KOPT-K1 (cell line): Measurements from ENCODE around the gene TMEM108.

ENCODE experiments used
- H3K27ac ChIP-seq: fragments of 200-600 bp; sonication (generic); 2 replicates; pipeline ENCODE4 v1.5.1; 2016; ENCODE audit warnings: antibody characterized with exemption, mild to moderate bottlenecking, low read depth, low read length; ENCODE audit not compliant: poor library complexity, severe bottlenecking
- H3K36me3 ChIP-seq: fragments of 200-600 bp; sonication (generic); 2 replicates; pipeline ENCODE4 v1.5.1; 2017; ENCODE audit warnings: antibody characterized with exemption, mild to moderate bottlenecking, low read length, moderate library complexity; ENCODE audit not compliant: insufficient read depth
- H3K9me3 ChIP-seq: fragments of 200-600 bp; sonication (generic); 2 replicates; pipeline ENCODE4 v1.5.1; 2017; ENCODE audit warnings: antibody characterized with exemption, low read length, mild to moderate bottlenecking; ENCODE audit not compliant: insufficient read depth, poor library complexity, severe bottlenecking

Gene TMEM108

GRCh38 chr3:133384331-133385027, 346.3 kb downstream of the TMEM108 start:
- Histone ChIP-seq H3K27ac (no peak overlapping the region), H3K36me3 (no peaks in the 10 kb centered on the region), H3K9me3 (no peaks in the 10 kb centered on the region)

DNA sequence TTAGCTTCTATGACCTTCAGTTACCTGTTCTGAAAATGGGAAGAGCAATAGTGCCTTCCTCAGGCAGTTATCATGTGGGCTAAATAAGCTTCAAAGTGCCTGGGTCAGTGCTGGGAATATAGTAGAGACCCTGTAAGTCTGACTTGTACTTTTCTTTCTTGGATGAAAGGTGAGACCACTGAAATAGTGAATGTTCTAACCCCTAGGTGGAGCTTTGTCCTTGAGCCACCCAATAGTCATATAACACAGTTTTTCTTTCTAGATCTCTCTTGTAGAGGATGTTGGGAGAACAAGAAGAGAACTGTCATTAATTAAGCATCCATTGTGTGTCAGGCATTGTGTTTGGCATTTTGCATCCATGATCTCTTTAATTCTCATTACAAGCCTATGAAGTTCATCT, 348.7 kb downstream of the TMEM108 start:
- H3K9me3 ChIP-seq, result no peaks in the 10 kb centered on the region
- H3K36me3 ChIP-seq, result no peaks in the 10 kb centered on the region
- H3K27ac ChIP-seq, result no peak overlapping the region

- Histone ChIP-seq H3K36me3 (no peaks in the 10 kb centered on the region), H3K9me3 (no peaks in the 10 kb centered on the region), H3K27ac (no peak overlapping the region)
Observed at GRCh38 chr3:133387341-133387740, 349.1 kb downstream of the TMEM108 start.

GRCh38 chr3:133388696-133389395, 350.7 kb downstream of the TMEM108 start:
- H3K27ac ChIP-seq, result no peak overlapping the region
- H3K9me3 ChIP-seq, result no peaks in the 10 kb centered on the region
- H3K36me3 ChIP-seq, result no peaks in the 10 kb centered on the region

DNA sequence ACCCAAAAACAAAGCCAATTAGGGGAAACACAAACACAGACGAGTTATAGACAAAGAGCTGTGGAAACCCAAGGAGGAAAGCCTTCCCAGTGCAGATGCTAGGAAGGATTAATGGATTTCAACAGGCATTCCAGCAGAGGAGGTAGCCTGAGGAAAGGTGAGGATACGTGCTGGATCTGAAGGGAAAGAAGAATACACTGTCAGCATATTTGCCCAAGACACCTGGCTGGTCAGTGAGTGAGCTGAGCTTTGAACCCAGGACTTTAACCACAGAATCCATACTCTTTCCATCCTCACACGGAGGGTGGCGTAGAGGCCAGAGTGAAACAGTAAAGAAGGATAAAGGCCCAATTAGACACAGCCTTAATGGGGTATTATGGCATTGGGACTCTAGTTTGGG, 352.5 kb downstream of the TMEM108 start:
- H3K9me3 ChIP-seq, result no peaks in the 10 kb centered on the region
- no peaks in the 10 kb centered on the region for H3K36me3 ChIP-seq
- H3K27ac ChIP-seq, result no peak overlapping the region

DNA sequence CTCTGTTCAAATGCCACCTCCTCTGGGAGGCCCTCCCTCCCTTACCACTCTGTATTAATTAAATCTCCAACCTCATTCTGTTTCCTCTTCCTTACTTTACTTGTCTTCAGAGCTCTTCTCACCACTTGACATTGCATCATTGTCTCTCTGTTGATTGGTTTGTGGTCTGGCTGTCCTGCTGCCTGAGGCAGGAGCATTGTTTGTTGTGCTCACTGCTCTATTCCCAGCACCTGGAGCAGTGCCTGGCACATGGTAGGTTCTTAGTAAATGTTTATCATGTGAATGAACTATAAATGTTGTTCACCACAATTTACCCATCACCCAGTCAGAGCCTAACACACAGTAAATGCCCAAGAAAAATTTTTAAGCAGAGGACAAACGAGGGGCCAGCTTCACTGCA, 355.0 kb downstream of the TMEM108 start:
- Histone ChIP-seq H3K36me3 (no peaks in the 10 kb centered on the region), H3K9me3 (no peaks in the 10 kb centered on the region), H3K27ac (no peak overlapping the region)

GRCh38 chr3:133393691-133394474, 355.7 kb downstream of the TMEM108 start:
- Histone ChIP-seq H3K36me3 (no peaks in the 10 kb centered on the region), H3K27ac (no peak overlapping the region), H3K9me3 (no peaks in the 10 kb centered on the region)

- Histone ChIP-seq H3K27ac (no peak overlapping the region), H3K36me3 (no peaks in the 10 kb centered on the region), H3K9me3 (no peaks in the 10 kb centered on the region)
Observed at GRCh38 chr3:133394561-133395311, 356.5 kb downstream of the TMEM108 start.

- no peak overlapping the region for H3K27ac ChIP-seq
- H3K9me3 ChIP-seq, result no peaks in the 10 kb centered on the region
- no peaks in the 10 kb centered on the region for H3K36me3 ChIP-seq
Observed at GRCh38 chr3:133396906-133397305, 358.7 kb downstream of the TMEM108 start.

GRCh38 chr3:133400006-133400515, 361.9 kb downstream of the TMEM108 start, which contains the start of gene BFSP2:
BFSP2 (plus strand) TSS chr3:133400056; CDS start chr3:133400084, 28 bp downstream.
- Histone ChIP-seq H3K27ac (no peak within 1 kb of the TSS), H3K9me3 (no peaks in the 10 kb centered on the region), H3K36me3 (no peaks in the 10 kb centered on the region)

DNA sequence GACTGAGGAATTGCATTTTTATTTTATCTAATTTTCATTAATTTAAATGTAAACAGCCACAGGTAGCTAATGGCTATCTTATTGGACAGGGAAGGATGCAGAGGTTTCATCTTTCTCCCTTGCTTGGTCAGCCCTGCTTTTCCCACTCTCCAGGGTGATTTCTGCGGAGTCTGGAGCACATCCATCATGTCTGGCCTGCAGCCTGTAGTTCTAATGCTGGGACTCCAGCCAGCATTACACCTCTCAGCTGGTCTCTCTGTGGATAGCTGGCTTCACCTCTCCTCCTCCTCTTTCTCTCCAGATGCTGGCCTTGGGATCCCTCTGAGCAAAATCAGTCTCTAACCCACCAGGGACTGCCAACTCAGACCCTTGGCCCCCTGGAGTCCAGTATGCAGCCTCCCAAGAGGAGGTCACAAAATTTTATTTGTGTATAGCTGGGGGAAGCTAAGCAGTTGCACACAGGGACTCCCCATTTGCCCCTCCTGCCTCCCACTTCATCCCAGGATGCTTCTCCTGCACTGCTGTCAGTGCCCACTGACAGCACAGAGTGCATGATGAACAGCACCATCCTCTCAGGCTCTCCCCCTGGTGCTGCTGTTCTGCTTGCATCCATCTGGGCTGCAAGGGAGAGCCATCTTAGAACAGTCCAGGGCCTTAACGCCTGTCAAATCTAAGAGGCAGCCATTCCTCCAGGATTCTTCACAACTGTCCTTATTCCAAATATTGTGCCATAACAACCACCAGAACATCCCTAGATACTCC, 363.4 kb downstream of the TMEM108 start:
- Histone ChIP-seq H3K27ac (no peak overlapping the region), H3K36me3 (no peaks in the 10 kb centered on the region), H3K9me3 (no peaks in the 10 kb centered on the region)

DNA sequence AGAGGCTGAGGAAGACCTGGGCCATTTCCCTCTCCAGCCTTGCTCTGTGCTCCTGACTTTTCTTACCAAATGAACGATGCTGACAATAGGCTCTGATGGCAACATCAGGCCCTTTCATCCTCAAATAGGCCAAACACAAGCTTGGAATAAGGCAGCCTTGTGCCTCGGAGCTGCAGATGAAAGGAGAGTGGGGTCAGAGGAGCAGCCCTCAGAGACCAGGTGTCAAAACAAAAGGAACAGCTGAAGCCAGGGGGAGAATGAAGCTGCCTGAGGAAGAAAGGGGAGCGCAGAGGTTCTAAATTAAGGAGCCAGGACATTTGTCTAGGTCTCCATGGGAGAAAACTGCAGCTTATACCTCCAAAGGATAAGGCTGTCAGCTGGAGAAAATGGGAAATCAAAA, 366.7 kb downstream of the TMEM108 start:
- H3K36me3 ChIP-seq, result no peaks in the 10 kb centered on the region
- H3K9me3 ChIP-seq, result no peaks in the 10 kb centered on the region
- no peak overlapping the region for H3K27ac ChIP-seq

GRCh38 chr3:133408366-133408765, 370.2 kb downstream of the TMEM108 start:
- no peaks in the 10 kb centered on the region for H3K9me3 ChIP-seq
- H3K27ac ChIP-seq, result no peak overlapping the region
- no peaks in the 10 kb centered on the region for H3K36me3 ChIP-seq

- H3K9me3 ChIP-seq, result no peaks in the 10 kb centered on the region
- H3K36me3 ChIP-seq, result no peaks in the 10 kb centered on the region
- no peak overlapping the region for H3K27ac ChIP-seq
Observed at GRCh38 chr3:133408961-133409360, 370.8 kb downstream of the TMEM108 start.
